ENCODE results near the gene CCDC91.

The CCDC91 gene

DNA sequence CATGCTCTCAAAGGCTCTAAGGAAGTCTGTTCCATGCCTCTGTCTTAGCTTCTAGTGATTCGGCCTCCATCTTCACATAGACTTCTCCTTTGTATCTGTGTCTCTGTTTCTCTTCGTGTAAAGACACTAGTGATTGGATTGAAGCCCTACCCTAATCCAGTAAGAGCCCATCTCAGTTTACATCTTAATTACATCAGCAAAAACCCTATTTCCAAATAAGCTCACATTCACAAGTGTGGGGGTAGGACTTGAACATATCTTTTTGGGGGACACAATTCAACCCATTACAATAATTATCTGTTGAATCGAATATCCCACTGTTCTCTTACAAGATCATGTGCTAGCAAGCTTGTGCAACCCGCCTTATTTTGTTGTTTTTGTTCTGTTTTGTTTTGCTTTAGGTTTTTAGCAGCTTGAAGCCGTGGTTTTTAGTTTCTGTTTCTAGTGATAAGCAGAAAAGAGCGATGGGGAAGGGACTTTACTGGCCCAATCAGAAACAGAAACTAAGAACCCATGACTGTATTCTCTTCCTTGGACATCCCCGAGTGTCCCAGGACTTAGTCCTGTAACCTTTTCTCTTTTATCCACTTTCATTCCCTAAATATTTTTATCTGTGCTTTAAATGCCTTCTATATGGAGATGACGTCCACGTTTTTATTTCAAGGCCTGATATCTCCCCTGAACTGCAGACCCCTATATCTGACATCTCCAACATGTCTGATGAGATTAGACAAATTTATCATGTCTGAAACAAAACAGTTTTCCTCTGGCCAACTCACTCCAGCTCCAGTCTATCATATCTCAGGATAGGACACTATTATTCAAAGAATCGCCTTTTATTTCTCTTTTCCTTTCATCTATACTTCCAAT lies 353.0 kb downstream of the CCDC91 start:
- no peak for DNase-seq

DNA sequence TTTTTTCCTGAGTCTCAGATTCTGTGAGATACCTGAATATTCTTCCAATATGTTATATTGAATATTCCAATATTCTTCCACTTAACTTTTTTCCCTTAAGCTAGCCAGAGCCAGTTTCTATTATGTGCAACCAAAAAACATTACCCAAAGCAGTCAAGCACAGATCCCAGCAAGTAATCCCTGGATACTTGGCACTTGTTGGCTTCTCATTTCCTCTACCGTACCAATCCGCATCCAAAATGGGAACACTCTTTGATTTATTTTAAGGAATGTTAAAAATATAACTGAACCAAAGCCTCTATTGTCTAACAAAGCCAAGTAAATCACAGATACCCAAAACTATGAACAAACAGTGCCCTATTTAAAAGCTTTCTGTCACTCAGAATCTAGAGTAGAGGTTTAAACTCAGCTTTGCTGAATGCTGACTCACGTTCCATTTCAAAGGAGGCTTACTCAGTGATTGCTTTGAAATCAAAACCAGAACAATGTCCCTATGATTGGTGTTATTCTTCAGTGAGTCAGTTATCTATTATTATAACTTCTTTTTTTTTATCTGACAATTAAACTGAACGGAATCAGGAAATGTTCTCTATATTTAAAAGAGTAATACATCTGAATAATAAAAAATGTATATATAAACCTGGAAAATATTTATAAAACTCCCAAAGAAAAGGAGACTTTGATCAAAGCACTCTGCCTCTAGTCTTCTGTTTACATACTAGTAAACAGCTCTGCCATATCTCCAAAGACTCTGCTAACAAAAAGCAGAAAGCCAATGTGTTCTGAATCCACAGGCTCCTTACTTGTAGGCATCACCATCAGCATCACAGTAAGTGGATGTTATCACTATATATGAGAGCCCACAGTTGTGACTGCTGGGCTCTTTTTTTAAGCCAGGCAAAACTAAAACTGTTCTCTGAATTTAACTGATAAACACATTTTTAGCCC lies 360.8 kb downstream of the CCDC91 start:
- DNase-seq: no peak

DNA sequence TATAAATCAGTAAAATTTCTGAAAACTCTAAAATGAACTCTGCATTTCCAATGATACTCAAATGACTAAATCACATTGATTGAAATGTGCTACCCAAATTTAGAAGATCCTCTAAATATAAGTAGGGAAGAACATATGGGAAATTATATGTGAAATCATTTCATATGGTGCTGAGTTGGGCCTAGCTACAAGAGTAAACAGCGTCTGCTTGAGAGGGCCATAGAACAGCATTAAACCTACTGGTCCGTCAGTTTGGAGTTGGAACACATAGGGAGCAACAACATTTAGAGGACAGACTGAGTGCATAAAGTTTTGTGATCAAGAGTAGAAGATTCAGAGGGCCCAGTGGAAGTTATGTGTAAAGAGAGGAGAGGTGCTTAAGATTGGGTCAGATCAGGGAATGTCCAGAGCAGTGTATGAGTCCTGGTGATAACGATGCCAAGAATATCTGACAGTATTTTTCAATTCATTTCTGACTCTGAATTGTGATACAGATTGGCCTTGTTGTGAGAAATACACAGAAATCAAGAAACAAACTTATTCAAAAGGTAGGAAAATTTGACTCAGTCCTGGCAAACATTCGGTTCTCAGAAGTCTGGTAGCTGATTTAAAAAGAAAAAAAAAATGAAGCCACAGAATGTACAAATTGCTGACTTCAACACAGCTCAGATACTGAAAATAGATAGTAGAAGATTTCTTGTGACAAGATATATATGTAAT lies 362.2 kb downstream of the CCDC91 start:
- no peak for DNase-seq

DNA sequence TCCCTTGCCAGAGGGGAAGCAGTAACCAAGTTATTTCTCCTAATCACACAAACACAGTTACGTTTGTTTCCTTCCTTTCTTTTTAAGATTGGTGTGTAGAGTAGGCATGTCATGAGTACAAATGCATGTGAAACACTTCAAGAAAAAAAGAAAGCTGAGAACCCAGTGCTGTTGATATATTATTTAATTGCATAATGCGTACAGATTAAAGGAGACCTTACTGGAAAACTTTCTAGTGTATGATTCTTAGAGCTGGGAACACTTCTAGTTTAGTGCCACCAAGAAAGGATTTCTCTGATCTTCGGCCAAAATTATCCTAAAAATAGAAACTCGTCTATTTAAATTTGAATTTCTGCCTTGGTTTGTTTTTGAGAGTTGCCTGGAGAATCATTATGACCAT lies 365.5 kb downstream of the CCDC91 start:
- DNase-seq: no peak

DNA sequence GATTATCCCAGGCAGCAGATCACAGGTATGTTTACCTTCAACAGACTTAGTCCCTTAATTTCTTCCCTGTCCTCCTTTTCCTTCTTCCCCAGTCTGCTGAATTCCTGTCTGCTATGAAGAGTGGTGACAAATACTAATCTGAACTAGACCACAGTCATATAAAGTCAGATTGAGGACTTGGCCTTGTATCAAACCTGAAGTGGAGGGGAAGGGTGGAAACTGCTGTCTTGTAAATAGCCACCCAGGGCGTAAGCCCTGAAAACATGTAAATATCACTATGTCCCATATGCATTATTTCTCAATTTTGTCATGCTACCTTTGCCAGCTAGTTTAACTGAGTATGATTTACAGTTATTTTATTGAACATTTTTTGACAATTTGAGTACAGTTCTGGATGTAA lies 368.0 kb downstream of the CCDC91 start:
- no peak for DNase-seq

DNA sequence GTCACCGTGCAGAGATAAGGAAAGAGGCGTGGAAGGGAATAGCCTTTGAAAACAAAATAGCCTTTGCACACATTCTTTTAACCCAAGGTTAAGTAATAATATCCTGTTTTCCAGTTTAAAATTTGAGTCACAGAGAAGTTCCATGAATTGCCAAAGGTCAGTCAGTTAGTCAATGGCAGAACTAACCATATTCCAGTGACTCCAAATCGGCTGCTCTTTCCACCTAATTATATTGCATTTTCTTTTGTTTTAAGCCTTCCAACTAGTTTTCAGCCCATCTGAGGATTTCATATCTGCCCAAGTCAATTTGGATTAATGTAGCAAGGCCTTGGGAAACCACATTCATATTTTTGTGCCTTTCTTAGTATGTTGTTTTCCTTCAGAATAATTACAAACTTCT lies 373.0 kb downstream of the CCDC91 start:
- DNase-seq: no peak

DNA sequence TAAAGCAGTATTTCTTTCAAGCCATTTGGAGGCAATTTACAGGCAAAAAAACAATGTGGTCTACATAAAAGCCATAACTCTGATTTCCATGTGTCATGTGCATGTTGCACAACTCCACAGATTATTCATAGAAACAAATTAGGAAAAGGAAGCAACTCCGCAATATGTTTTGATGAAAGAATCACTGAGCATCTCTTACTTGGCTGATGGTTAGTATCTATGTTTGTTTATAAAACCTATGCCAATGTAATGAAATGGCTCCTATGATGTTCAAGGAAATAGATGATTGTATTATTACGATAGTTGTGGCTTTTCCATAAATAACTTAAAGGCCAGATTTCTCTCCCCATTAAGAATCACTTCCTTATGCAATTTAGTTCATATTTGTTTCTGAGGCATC lies 373.7 kb downstream of the CCDC91 start:
- DNase-seq: no peak

DNA sequence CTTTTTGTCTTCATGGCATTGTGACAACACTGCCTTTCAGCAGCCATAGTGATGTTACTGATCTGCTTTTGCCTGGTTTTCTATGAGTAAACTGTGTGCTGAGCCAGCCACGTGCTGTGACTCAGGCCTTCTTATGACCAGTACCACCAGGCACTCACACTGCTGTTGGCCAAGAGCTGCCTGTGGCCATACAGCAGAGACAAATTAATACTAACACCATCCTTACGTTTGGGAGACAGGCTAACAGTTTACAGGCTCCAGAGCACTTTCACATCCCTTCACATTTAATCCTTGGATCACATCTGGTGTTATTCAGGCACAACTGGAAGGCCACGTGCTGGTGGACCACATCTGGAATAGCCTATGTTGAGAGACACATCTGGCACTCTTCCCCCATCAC lies 377.9 kb downstream of the CCDC91 start:
- no peak for DNase-seq

DNA sequence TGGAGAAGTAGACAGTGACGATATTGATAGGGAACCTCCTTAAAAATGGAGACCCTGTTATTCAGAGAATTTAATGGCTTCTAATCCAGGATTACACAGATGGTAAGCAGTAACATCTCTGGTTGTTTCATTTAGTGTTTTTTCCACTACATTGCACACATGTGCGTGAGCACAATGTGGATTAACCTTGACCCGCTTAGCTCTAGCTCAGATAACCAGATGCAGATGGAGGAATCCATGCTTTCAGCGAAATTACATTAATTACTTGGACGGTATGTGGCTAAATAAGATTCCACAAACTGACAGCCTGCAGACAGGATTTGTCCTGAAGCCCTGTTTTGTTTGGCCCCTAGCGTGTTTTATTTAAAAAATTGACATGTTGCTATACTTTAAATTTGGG lies 378.4 kb downstream of the CCDC91 start:
- DNase-seq: no peak

DNA sequence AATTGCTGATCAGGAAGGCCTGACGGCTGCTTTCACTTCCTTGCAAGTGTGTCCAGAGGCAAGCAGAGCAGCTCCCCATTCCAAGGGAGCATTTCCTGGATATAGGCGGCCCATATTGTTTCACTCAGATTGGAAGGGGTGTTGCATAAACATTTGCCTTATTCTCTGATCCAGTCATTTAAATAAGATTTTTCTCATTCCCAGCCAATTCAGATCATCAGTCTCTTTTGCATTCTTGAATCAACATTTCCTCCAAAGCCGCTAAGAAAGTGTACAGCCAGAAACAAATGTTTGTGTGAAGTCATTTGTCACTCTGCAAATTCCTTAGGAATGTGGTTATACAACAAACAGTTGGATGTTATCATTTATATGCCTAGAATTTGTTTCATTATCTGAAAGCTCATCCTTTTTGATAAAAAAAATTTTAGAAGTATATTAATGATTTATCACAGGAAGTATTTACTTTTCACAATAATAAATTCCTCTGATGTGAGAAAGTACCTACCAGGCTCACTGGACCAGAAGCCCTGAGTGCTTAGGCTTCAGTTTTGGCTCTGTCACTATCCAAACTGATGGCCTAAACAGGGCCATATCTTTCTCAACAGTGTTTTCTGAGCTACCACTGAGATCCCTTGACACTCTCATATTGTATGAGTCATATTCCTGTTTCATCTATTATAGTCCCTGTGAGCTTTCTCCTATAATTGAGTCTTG lies 379.6 kb downstream of the CCDC91 start:
- no peak for DNase-seq

DNA sequence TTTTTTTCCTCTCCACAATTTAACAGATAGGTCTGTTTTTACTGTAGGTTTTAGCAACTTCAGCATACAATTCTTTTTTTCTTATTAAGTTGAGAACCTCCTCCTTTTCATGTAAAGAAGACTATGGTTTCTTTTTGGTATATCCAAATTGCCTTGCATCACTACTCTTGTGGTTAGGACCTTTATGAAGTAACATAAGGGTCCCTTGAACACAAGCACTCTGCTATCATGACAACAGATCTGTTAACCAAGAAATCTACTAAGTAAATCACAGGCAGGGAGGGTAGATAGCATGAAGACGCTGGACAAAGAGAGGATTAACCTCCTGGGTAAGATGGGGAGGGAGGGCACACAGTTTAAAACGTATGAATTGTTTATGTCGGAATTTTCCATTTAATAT lies 380.6 kb downstream of the CCDC91 start:
- DNase-seq: no peak

DNA sequence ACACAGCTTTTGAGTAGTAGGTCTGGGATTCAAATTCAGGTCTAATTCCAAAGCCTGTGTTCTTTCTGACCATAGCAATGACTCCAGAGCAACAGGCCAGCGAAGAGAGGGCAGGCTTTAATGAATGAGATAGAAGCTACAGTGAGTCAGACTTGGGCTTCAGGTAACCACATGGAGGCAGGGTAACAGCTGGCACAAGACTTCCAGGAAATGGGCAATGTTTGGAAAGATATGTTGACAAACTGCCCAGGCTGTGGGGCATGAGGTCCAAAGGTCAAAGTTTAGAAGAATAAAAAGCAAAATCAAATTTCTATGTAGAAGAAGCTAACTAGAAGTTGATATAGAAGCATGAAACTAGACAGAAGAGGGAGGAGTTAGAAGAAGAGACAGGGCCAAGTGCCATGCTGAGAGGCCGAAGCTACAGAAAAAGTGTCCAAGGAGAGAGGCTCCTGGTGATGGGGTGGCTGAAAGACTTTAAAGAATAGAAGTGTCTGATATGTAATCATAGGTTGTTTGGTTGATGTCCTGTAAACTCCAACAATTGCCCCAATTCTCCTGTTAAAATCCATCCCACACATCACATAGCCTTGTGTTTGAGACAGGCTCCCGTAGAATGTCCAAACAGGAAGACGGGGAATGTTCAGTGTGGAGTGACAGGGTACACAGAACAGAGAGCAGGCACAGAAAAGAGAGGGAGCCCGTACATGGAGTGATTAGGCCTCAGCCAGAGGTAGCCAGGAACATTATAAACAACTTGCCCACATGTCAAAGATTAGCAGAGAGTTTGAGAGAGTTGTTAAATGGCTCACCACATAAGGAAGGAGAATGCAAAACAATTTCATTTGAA lies 384.7 kb downstream of the CCDC91 start:
- no peak for DNase-seq

DNA sequence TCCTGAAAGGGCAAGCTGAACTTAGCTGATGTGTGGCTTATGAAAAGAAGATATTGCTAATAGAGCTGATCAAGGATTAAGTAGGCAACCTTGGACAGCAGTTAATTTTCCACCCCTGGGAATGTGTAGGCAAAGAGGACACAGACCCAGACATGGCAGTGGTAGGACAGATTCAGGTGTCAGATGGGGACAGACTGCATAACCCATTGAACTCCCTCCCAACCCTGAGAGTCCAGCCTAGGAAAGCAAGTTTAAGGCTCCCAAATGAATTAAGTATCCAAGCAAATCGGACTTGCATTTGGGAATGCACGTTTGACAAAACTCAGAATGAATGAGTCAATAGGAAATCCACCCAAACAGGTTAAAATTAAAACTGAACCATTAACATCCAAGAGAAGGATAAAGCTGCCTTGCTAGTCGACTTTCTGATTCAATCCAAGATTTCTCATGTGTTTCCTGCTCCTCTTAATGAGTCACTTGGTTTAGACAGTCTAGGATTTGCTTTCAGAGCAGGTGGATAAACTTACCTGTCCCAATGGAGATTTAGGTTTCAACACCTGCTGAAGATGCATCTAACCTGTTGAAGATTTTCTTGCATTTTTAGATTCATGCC lies 385.4 kb downstream of the CCDC91 start:
- no peak for DNase-seq

DNA sequence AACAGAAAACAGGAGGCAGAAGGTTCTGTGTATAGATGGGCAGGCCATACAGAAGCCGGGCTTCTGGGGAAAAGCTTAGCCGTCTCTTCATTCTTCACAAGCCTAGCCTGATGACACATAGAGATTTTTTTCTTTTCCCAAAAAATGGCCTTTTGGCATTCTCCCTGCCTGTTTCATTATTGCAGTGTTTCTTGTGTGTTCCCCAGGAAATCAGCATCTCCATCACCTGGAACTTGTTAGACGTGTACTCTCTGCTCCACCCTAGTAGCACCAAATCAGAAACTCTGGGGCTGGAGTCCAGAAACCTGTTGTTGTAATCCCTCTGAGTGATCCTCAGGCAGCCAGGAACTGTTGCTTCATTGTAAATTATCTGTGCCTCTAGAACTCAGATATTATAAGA lies 388.1 kb downstream of the CCDC91 start:
- no peak for DNase-seq

DNA sequence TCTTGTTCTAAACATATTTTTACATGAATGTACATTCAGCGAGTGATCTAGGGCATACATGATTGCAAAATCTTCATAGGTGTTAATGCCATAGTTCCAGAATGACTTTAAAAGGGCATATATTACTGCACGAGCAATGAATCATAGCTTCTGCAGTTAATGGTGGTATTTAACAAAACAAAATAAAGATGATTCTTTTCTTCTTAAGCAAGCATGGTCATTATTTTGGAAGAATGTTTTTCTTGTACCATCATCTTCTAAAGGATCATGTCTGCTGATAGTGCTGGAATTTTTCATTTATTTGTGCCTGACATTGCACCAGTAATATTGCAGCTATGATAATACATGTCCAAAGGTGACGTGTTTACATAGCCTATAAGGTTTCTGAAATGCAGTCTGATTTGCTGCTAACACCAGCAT lies 388.6 kb downstream of the CCDC91 start:
- no peak for DNase-seq

DNA sequence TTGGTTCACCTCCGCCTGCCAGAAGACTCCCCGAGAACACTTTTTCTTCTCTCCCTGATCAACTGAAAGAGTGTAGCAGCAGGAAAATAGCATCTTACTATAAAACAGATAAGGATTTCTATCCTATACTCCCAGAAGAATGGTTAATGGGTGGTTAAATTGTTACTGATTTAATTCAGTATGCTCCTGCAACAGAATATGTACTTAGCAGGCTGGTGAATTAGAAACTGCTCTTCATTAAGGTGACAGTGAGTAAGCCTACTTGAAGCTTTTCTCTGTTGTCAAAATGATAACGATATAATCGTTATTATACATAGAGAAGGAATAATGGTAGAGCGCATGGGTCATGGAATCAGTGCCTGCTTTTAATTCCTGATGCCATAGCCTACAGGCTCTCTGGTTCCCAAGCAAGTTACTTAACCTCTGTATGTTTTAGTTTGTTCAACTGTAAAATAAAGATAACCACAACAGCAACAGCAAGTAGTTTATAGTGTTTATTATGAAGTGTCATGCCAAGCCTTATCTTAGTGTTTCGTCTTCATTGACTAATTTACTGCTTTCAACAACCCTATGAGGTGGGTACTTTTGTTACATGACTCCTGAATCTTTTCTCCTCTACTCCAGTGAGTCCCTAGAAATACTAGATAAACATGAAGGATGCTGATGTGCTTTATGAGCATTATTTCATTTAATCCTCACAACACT lies 392.6 kb downstream of the CCDC91 start:
- DNase-seq: no peak

DNA sequence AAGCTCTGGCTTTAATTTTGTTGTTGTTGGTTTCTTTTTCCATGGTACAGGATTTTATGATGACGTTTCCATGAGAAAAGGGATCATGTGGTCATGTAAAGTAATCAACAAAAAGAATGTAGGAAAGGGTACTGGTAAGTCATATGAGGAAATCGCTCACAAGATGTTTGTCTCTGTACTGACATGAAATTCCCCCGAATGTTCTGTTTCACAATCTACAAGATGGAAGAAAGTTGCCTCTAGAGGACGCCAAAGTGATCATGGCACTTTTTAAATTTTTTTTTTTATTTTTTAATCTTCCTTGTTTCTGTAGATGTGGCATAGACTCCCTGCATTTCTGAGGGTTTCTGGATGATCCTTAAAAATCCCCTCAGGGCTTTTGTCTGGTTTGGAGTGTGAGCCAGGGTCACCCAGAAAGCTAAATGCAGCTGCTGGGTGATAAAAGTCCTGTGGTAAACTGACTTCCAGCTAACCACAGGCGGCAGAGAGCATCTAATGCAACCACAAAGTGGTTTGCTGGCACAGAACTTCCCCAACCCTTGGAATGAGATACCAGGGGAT lies 393.5 kb downstream of the CCDC91 start:
- DNase-seq: no peak

DNA sequence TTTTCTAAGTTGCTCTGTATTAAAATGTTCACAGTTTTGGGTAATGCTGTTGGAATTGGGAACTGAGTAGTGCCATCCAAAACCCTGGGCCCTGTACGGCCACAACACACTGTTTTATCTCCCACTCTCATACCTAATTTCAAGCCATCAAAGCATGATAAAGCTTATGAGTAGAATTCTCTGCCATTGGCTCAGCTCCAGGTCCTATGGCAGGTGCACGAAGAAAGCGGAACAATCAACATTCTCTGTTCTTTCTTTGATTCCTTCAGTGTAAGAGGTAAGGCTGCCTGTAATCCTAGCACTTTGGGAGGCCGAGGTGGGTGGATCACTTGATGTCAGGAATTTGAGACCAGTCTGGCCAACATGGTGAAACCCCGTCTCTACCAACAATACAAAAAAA lies 394.9 kb downstream of the CCDC91 start:
- no peak for DNase-seq

DNA sequence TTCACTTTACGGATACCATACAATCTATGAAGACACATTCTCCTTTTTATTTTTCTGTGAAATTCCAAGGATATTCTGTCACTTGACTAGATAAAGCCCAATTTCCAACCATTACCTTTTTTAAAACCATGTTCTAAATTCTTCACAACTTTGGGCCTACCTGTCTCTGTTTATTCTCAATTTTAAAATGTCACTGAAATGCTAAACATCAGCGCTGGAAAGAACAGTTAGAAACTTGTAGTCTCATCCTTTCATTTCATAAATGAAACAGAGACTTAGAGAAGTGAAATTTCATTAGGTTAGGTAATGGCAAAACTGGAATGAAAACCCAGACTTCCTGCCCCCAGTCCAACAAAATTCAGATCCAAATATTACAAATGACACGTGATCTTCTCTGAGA lies 396.2 kb downstream of the CCDC91 start:
- DNase-seq: no peak

DNA sequence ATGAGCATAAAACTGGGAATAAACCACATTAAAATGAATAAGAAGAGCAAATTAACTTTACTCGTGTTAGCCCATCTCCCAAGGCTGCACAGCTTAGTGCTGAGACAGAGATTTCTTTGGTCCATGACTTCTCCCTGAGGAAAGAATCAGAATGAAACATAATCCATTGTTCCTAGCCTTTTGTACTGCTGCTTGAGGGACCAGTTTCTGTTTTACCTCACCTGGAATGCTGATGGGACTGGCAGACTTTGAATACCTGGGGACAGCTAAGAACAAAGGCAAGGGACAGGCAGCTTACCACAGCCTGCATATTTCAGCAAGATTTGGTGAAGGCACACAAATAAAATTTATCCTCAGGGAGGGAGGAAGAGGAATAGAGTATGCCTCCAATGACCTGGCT lies 401.6 kb downstream of the CCDC91 start:
- DNase-seq: no peak
